Hair follicle dermal papilla cell (primary cell): ENCODE measurements around the gene DTX3L. TPM values are rescaled to one million over a fixed set of nuclear protein-coding genes. Genes with fewer than 3 reads are reported as not detected.

Source experiments
- total RNA-seq: library from RNA; depleted of rRNA; stranded (reverse); fragments of >200 nt; gene quantifications from 2 replicates; pipeline ENCODE4 v1.2.3, GENCODE V29; 2012

DTX3L gene
- 49.5 and 60.2 TPM in 2 replicates for total RNA-seq

GRCh38 chr3:122564155-122564912 is at the start of gene DTX3L, which contains the start of gene PARP9:
Gene DTX3L (plus strand): TSS chr3:122564338. CDS start chr3:122564427, 89 bp downstream.
Gene PARP9 (minus strand): TSS chr3:122564300. CDS start chr3:122559620, 4,680 bp downstream.

GRCh38 chr3:122577409-122578031 is 13.4 kb downstream of the DTX3L start, which contains the start of gene PARP15:
Gene PARP15 (plus strand): TSS chr3:122577650. CDS start chr3:122577668, 18 bp downstream.

Other genes starting within 250 kb of the DTX3L start
- 3.7 and 3.8 TPM in 2 replicates for gene CSTA, start 239.1 kb upstream of the DTX3L start, total RNA-seq
- gene MIX23, start 181.1 kb upstream of the DTX3L start, total RNA-seq: 10.9 and 22.8 TPM in 2 replicates
- 6.8 and 8.8 TPM in 2 replicates for gene FAM162A, start 180.2 kb upstream of the DTX3L start, total RNA-seq
- gene WDR5B, start 148.3 kb upstream of the DTX3L start, total RNA-seq: 7.5 and 7.6 TPM in 2 replicates
- 38.0 and 40.7 TPM in 2 replicates for gene KPNA1, start 49.4 kb upstream of the DTX3L start, total RNA-seq
- gene PARP9, start within 50 bp of the DTX3L start, total RNA-seq: 47.4 and 51.6 TPM in 2 replicates
- gene PARP15, start 13.3 kb downstream of the DTX3L start, total RNA-seq: 1.1 and 2.3 TPM in 2 replicates
- gene PARP14, start 116.5 kb downstream of the DTX3L start, total RNA-seq: 74.3 and 115 TPM in 2 replicates
- 9.1 and 10.9 TPM in 2 replicates for gene HSPBAP1, start 229.5 kb downstream of the DTX3L start, total RNA-seq
- 31.0 and 38.9 TPM in 2 replicates for gene SLC49A4, start 230.7 kb downstream of the DTX3L start, total RNA-seq